Measurements from ENCODE around the gene CYP27A1. TPM values are rescaled to one million over a fixed set of nuclear protein-coding genes. Genes with fewer than 3 reads are reported as not detected.
A peak's percentile ranks its signal among the peaks of the same experiment; 100 is the strongest.

The CYP27A1 gene
- total and polyA plus RNA-seq, 4 donors: 112 to 354 (median 305) TPM

DNA sequence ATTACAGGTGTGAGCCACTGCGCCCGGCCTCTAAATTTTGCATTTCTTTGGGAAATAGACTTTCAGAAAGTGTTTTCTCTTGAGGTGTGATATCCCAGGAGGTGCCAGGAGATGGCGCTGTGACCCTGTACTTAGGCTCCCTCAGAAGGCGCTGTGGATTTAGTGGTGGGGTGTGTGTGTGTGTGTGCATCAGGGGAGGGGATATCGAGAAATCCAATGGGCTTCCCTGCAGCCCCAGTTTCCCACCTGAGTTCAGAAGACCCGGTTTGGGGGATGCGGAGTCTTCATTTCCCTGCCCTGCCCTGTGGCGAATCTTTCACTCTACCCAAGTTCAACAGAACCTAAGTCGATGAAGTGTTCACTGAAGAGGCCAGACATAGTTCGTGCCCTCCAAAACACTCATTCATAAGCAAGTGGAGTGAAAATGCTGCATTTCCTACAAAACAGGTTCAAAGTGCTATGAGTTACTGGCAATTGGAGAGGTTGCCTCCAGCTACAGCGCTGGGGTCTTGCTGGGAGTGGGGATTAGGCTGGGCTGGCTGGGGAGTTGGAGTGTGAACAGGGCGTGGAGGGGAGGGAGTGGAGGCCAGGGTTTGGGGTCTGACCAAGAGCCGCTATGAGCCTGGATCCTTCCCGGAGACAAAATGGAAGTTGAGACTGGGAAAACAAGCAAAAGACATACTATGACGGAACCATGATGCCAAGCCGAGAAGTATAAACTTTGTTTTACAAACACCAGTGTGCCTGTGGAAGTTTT is 71.1 kb downstream of the CYP27A1 start:
- peak; percentile 66 for DNase-seq (ENCODE audit: low spot score)
- TF ChIP-seq RAD21 (IDR thresholded peaks at IDR 0.05) (peak; percentile 77 to 85), JUND (IDR thresholded peaks at IDR 0.05) (no peak)
- TF ChIP-seq, protein P1, sequence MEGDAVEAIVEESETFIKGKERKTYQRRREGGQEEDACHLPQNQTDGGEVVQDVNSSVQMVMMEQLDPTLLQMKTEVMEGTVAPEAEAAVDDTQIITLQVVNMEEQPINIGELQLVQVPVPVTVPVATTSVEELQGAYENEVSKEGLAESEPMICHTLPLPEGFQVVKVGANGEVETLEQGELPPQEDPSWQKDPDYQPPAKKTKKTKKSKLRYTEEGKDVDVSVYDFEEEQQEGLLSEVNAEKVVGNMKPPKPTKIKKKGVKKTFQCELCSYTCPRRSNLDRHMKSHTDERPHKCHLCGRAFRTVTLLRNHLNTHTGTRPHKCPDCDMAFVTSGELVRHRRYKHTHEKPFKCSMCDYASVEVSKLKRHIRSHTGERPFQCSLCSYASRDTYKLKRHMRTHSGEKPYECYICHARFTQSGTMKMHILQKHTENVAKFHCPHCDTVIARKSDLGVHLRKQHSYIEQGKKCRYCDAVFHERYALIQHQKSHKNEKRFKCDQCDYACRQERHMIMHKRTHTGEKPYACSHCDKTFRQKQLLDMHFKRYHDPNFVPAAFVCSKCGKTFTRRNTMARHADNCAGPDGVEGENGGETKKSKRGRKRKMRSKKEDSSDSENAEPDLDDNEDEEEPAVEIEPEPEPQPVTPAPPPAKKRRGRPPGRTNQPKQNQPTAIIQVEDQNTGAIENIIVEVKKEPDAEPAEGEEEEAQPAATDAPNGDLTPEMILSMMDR (IDR thresholded peaks at IDR 0.05; ENCODE audit: low read depth, low read length, missing input control): peak; percentile 72
- Histone ChIP-seq H3K27ac (ENCODE audit: low read depth in 1 of 2, low read length in 2 of 2) (no peak overlapping the region), H3K36me3 (ENCODE audit: control insufficient read depth in 4 of 4, insufficient read depth in 3 of 4, low read depth in 1 of 4, low read length in 3 of 4) (no peaks in the 10 kb centered on the region), H3K27me3 (ENCODE audit: control insufficient read depth in 4 of 4, insufficient read depth in 4 of 4, low read length in 3 of 4) (peaks cover 0 to 13% (median 5%) of the 10 kb centered on the region in 4 donors), H3K9ac (ENCODE audit: low read depth in 1 of 2, low read length in 2 of 2) (no peak overlapping the region), H3K4me3 (ENCODE audit: low read depth in 1 of 3, low read length in 3 of 3) (no peak overlapping the region), H3K4me1 (ENCODE audit: control insufficient read depth in 4 of 4, insufficient read depth in 4 of 4, low read length in 3 of 4) (no peaks in the 10 kb centered on the region), H3K9me3 (ENCODE audit: control insufficient read depth in 4 of 4, low read length in 3 of 4) (no peaks in the 10 kb centered on the region)
- WGBS: 20% methylated on average over 16 of the region's 16 CpGs

DNA sequence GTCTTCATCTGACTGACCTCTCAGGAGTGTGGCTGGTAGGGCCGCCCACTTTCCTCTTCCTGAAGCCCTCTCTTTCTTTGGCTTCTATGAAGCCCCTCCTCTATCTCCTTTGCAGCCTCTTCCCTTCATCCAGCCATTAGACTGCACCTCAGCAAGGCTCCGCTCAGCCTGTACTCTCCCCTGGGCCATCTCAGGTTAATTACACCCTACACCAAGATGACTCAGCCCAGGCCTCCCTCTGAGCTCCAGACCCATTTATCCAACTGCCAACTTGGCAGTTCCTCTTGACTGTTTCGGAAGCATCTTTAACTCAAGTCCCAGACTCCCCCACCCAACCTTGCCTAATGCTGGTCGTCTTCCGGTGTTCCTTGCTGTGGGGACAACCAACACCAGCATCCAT is 71.8 kb downstream of the CYP27A1 start:
- no peak overlapping the region for H3K27ac ChIP-seq (ENCODE audit: low read depth in 1 of 2, low read length in 2 of 2)
- no peak overlapping the region for H3K4me3 ChIP-seq (ENCODE audit: low read depth in 1 of 3, low read length in 3 of 3)
- H3K36me3 ChIP-seq (ENCODE audit: control insufficient read depth in 4 of 4, insufficient read depth in 3 of 4, low read depth in 1 of 4, low read length in 3 of 4): no peaks in the 10 kb centered on the region
- no peak for TF ChIP-seq JUND (IDR thresholded peaks at IDR 0.05)
- TF ChIP-seq HNF4A (conservative IDR thresholded peaks at IDR 0.05): no peak
- no peak for TF ChIP-seq FOXA2 (IDR thresholded peaks at IDR 0.05)
- no peak for TF ChIP-seq FOXA1 (IDR thresholded peaks at IDR 0.05)
- no peak for TF ChIP-seq HNF4G (IDR thresholded peaks at IDR 0.05)
- no peak for TF ChIP-seq GABPA (IDR thresholded peaks at IDR 0.05 in 1 of 2, conservative IDR thresholded peaks at IDR 0.05 in 1 of 2)
- no peak for TF ChIP-seq TAF1 (conservative IDR thresholded peaks at IDR 0.05)
- TF ChIP-seq, protein P2, sequence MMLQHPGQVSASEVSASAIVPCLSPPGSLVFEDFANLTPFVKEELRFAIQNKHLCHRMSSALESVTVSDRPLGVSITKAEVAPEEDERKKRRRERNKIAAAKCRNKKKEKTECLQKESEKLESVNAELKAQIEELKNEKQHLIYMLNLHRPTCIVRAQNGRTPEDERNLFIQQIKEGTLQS (IDR thresholded peaks at IDR 0.05): no peak
- TF ChIP-seq, protein P3, sequence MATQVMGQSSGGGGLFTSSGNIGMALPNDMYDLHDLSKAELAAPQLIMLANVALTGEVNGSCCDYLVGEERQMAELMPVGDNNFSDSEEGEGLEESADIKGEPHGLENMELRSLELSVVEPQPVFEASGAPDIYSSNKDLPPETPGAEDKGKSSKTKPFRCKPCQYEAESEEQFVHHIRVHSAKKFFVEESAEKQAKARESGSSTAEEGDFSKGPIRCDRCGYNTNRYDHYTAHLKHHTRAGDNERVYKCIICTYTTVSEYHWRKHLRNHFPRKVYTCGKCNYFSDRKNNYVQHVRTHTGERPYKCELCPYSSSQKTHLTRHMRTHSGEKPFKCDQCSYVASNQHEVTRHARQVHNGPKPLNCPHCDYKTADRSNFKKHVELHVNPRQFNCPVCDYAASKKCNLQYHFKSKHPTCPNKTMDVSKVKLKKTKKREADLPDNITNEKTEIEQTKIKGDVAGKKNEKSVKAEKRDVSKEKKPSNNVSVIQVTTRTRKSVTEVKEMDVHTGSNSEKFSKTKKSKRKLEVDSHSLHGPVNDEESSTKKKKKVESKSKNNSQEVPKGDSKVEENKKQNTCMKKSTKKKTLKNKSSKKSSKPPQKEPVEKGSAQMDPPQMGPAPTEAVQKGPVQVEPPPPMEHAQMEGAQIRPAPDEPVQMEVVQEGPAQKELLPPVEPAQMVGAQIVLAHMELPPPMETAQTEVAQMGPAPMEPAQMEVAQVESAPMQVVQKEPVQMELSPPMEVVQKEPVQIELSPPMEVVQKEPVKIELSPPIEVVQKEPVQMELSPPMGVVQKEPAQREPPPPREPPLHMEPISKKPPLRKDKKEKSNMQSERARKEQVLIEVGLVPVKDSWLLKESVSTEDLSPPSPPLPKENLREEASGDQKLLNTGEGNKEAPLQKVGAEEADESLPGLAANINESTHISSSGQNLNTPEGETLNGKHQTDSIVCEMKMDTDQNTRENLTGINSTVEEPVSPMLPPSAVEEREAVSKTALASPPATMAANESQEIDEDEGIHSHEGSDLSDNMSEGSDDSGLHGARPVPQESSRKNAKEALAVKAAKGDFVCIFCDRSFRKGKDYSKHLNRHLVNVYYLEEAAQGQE (IDR thresholded peaks at IDR 0.05): no peak
- TF ChIP-seq, protein P4, sequence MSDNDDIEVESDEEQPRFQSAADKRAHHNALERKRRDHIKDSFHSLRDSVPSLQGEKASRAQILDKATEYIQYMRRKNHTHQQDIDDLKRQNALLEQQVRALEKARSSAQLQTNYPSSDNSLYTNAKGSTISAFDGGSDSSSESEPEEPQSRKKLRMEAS (IDR thresholded peaks at IDR 0.05): no peak
- TF ChIP-seq SP1 (IDR thresholded peaks at IDR 0.05): no peak
- TF ChIP-seq EGR1 (IDR thresholded peaks at IDR 0.05; ENCODE audit: low read depth in 2 of 2): no peak
- TF ChIP-seq NR2F2 (IDR thresholded peaks at IDR 0.05): no peak
- TF ChIP-seq YY1 (IDR thresholded peaks at IDR 0.05): no peak
- TF ChIP-seq, protein P5, sequence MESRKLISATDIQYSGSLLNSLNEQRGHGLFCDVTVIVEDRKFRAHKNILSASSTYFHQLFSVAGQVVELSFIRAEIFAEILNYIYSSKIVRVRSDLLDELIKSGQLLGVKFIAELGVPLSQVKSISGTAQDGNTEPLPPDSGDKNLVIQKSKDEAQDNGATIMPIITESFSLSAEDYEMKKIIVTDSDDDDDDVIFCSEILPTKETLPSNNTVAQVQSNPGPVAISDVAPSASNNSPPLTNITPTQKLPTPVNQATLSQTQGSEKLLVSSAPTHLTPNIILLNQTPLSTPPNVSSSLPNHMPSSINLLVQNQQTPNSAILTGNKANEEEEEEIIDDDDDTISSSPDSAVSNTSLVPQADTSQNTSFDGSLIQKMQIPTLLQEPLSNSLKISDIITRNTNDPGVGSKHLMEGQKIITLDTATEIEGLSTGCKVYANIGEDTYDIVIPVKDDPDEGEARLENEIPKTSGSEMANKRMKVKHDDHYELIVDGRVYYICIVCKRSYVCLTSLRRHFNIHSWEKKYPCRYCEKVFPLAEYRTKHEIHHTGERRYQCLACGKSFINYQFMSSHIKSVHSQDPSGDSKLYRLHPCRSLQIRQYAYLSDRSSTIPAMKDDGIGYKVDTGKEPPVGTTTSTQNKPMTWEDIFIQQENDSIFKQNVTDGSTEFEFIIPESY (IDR thresholded peaks at IDR 0.05): no peak
- TF ChIP-seq, protein P1 (IDR thresholded peaks at IDR 0.05; ENCODE audit: low read depth, low read length, missing input control): no peak
- TF ChIP-seq RXRA (IDR thresholded peaks at IDR 0.05): no peak
- no peak for TF ChIP-seq RAD21 (IDR thresholded peaks at IDR 0.05)
- no peak for DNase-seq (ENCODE audit: low spot score)
- H3K4me1 ChIP-seq (ENCODE audit: control insufficient read depth in 4 of 4, insufficient read depth in 4 of 4, low read length in 3 of 4): no peaks in the 10 kb centered on the region
- peaks cover 0 to 17% (median 7%) of the 10 kb centered on the region in 4 donors for H3K27me3 ChIP-seq (ENCODE audit: control insufficient read depth in 4 of 4, insufficient read depth in 4 of 4, low read length in 3 of 4)
- H3K9ac ChIP-seq (ENCODE audit: low read depth in 1 of 2, low read length in 2 of 2): no peak overlapping the region
- H3K9me3 ChIP-seq (ENCODE audit: control insufficient read depth in 4 of 4, low read length in 3 of 4): no peaks in the 10 kb centered on the region
- 42% methylated on average over 5 of the region's 5 CpGs for WGBS
